ENCODE measurements around the gene PMM2.

The PMM2 gene

GRCh38 chr16:8845699-8846298 is 48.2 kb downstream of the PMM2 start:
- H3K9ac ChIP-seq (ENCODE audit: low read depth, low read length) = no peak overlapping the region
- H3K36me3 ChIP-seq (ENCODE audit: insufficient read depth, low read length) = peaks cover 54% of the 10 kb centered on the region
- ATAC-seq (ENCODE audit: insufficient read depth, low read depth) = no peak
- DNase-seq = no peak
- H2AFZ ChIP-seq (ENCODE audit: low read depth, low read length) = no peak overlapping the region
- H3K27ac ChIP-seq (ENCODE audit: low read length) = 0 out of 2 replicates have a peak overlapping the region, but pooled peaks have one; percentile 10
- peaks cover 6% of the 10 kb centered on the region; the same call in 1 of the 2 replicates for H3K4me1 ChIP-seq (ENCODE audit: insufficient read depth, low read length)
- H3K27me3 ChIP-seq (ENCODE audit: insufficient read depth, low read length, poor library complexity) = no peaks in the 10 kb centered on the region
- TF ChIP-seq EZH2 (IDR thresholded peaks at IDR 0.05; ENCODE audit: borderline replicate concordance, low read depth, low read length, severe bottlenecking) (no peak), CTCF (IDR thresholded peaks at IDR 0.05; ENCODE audit: borderline replicate concordance, extremely low read depth, low read length, poor library complexity, severe bottlenecking) (no peak)
- peaks cover 62% of the 10 kb centered on the region for H3K79me2 ChIP-seq (ENCODE audit: insufficient read depth, low read length)
- no peak overlapping the region for H3K4me2 ChIP-seq (ENCODE audit: insufficient read depth, low read length)
- no peaks in the 10 kb centered on the region for H3K9me3 ChIP-seq (ENCODE audit: insufficient read depth, low read length, severe bottlenecking)
- H3K4me3 ChIP-seq (ENCODE audit: low read depth in 1 of 2, low read length in 2 of 2) = no peak overlapping the region
- H4K20me1 ChIP-seq (ENCODE audit: insufficient read depth, low read length) = peaks cover 52% of the 10 kb centered on the region

DNA sequence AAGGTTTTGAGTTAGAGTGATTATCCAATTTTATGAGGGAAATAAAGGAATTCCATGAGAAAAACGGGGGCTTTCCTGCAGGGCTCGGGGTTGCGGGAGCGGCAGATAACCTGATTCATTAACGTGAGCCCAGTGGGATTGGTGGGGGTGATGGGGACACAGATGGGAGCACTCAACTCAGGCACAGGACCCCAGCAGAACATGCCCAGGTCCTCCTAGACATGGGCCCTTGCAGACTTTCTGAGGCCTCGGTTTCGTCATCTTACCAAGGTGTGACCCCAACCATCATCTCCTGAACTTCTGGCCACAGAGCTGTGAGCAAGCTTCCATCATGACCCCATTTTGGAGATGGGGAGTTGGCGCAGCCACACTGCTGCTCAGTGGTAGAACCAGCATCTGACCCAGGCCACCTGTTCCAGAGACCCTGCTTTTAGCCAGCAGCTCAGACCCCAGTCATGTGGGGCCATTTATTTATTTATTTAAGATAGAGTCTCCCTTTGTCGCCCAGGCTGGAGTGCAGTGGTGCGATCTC is 48.8 kb downstream of the PMM2 start:
- ATAC-seq (ENCODE audit: insufficient read depth, low read depth) (no peak), DNase-seq (no peak)
- Histone ChIP-seq H3K9ac (ENCODE audit: low read depth, low read length) (no peak overlapping the region), H3K9me3 (ENCODE audit: insufficient read depth, low read length, severe bottlenecking) (no peaks in the 10 kb centered on the region), H3K27ac (ENCODE audit: low read length) (no peak overlapping the region), H3K4me1 (ENCODE audit: insufficient read depth, low read length) (peaks cover 6% of the 10 kb centered on the region; the same call in 1 of the 2 replicates), H4K20me1 (ENCODE audit: insufficient read depth, low read length) (peaks cover 55% of the 10 kb centered on the region), H3K4me3 (ENCODE audit: low read depth in 1 of 2, low read length in 2 of 2) (no peak overlapping the region), H2AFZ (ENCODE audit: low read depth, low read length) (no peak overlapping the region), H3K79me2 (ENCODE audit: insufficient read depth, low read length) (peaks cover 63% of the 10 kb centered on the region), H3K4me2 (ENCODE audit: insufficient read depth, low read length) (no peak overlapping the region), H3K36me3 (ENCODE audit: insufficient read depth, low read length) (peaks cover 61% of the 10 kb centered on the region), H3K27me3 (ENCODE audit: insufficient read depth, low read length, poor library complexity) (no peaks in the 10 kb centered on the region)
- TF ChIP-seq CTCF (IDR thresholded peaks at IDR 0.05; ENCODE audit: borderline replicate concordance, extremely low read depth, low read length, poor library complexity, severe bottlenecking) (no peak), EZH2 (IDR thresholded peaks at IDR 0.05; ENCODE audit: borderline replicate concordance, low read depth, low read length, severe bottlenecking) (no peak)

DNA sequence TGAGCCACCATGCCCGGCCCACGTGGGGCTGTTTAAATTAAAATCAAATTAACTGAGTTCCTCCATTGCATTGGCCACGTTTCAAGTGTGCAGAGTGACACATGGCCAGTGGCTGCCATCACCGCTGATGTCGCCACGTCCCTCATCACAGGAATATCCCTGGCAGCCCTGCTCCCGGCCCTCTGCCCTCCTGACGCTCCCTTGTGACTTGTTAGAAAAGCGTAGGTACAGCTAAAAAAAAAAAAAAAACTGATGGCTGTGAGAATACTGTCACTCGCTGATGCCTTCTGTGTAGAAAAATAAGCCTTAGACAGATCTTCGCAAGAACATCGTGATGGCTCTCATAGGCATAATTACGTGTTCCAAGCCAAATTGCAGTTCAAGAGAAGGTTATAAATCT is 49.5 kb downstream of the PMM2 start:
- DNase-seq = no peak
- H4K20me1 ChIP-seq (ENCODE audit: insufficient read depth, low read length) = peaks cover 61% of the 10 kb centered on the region
- TF ChIP-seq CTCF (IDR thresholded peaks at IDR 0.05; ENCODE audit: borderline replicate concordance, extremely low read depth, low read length, poor library complexity, severe bottlenecking) (no peak), EZH2 (IDR thresholded peaks at IDR 0.05; ENCODE audit: borderline replicate concordance, low read depth, low read length, severe bottlenecking) (no peak)
- H3K27ac ChIP-seq (ENCODE audit: low read length) = no peak overlapping the region
- no peak overlapping the region for H3K9ac ChIP-seq (ENCODE audit: low read depth, low read length)
- no peaks in the 10 kb centered on the region for H3K27me3 ChIP-seq (ENCODE audit: insufficient read depth, low read length, poor library complexity)
- no peak overlapping the region for H3K4me3 ChIP-seq (ENCODE audit: low read depth in 1 of 2, low read length in 2 of 2)
- H3K79me2 ChIP-seq (ENCODE audit: insufficient read depth, low read length) = peaks cover 66% of the 10 kb centered on the region
- no peak overlapping the region for H2AFZ ChIP-seq (ENCODE audit: low read depth, low read length)
- H3K9me3 ChIP-seq (ENCODE audit: insufficient read depth, low read length, severe bottlenecking) = no peaks in the 10 kb centered on the region
- H3K4me2 ChIP-seq (ENCODE audit: insufficient read depth, low read length) = no peak overlapping the region
- H3K36me3 ChIP-seq (ENCODE audit: insufficient read depth, low read length) = peaks cover 67% of the 10 kb centered on the region
- peaks cover 6% of the 10 kb centered on the region; the same call in 1 of the 2 replicates for H3K4me1 ChIP-seq (ENCODE audit: insufficient read depth, low read length)
- no peak for ATAC-seq (ENCODE audit: insufficient read depth, low read depth)
